ENCODE measurements around the gene CEBPE. TPM values are rescaled to one million over a fixed set of nuclear protein-coding genes. Genes with fewer than 3 reads are reported as not detected.

Gene CEBPE
- total RNA-seq, 6 experiments from 2014 or later = not detected

DNA sequence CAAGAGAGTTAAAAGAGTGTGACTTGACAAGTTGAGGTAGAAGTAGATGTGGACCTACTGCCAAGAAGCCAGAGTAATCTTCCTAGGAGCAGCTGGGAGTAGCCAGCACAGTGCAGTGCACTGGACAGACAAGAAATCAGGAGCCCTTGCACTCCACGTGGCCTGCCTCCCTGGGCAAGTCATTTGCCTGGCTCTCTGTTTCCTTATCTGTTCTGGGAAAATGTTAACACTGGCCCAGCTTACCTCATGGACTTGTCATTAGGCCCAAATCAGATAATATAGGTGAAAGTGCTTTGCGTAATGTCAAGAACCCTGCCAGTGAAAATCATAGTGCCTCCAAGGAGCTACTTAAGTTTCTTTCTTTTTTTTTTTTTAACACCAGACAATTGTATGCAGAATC is 45.2 kb upstream of the CEBPE start:
- no peaks in the 10 kb centered on the region for H3K9me3 Mint-ChIP-seq
- H3K4me1 Mint-ChIP-seq (ENCODE audit: low read depth) = peaks cover 47% of the 10 kb centered on the region
- DNase-seq = no peak
- TF ChIP-seq, protein P1, sequence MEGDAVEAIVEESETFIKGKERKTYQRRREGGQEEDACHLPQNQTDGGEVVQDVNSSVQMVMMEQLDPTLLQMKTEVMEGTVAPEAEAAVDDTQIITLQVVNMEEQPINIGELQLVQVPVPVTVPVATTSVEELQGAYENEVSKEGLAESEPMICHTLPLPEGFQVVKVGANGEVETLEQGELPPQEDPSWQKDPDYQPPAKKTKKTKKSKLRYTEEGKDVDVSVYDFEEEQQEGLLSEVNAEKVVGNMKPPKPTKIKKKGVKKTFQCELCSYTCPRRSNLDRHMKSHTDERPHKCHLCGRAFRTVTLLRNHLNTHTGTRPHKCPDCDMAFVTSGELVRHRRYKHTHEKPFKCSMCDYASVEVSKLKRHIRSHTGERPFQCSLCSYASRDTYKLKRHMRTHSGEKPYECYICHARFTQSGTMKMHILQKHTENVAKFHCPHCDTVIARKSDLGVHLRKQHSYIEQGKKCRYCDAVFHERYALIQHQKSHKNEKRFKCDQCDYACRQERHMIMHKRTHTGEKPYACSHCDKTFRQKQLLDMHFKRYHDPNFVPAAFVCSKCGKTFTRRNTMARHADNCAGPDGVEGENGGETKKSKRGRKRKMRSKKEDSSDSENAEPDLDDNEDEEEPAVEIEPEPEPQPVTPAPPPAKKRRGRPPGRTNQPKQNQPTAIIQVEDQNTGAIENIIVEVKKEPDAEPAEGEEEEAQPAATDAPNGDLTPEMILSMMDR (IDR thresholded peaks at IDR 0.05) = no peak
- no peak overlapping the region for H3K4me3 Mint-ChIP-seq
- no peaks in the 10 kb centered on the region; the same call in 1 of the 2 replicates for H3K27me3 Mint-ChIP-seq (ENCODE audit: insufficient read depth)
- H3K27ac Mint-ChIP-seq = no peak overlapping the region
- no peaks in the 10 kb centered on the region for H3K36me3 Mint-ChIP-seq (ENCODE audit: low read depth)

DNA sequence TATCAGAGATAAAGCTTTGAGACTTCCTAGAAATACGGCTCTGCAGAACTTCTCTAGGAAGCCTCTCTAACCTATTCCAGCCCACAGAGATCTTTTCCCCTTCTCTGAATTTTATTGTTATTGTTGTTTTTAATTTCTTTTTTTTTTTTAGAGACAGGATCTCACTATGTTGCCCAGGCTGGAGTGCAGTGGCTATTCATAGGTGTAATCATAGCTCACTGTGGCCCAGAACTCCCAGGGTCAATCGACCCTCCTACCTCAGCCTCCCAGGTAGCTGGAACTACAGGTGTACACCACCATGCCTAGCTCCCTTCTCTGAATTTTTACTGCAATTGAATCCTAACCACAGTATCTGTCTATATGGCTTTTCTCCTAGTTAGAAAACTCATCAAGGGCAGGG is 44.8 kb upstream of the CEBPE start:
- TF ChIP-seq, protein P1 (IDR thresholded peaks at IDR 0.05) = no peak
- Mint-ChIP-seq H3K9me3 (no peaks in the 10 kb centered on the region), H3K27ac (no peak overlapping the region)

DNA sequence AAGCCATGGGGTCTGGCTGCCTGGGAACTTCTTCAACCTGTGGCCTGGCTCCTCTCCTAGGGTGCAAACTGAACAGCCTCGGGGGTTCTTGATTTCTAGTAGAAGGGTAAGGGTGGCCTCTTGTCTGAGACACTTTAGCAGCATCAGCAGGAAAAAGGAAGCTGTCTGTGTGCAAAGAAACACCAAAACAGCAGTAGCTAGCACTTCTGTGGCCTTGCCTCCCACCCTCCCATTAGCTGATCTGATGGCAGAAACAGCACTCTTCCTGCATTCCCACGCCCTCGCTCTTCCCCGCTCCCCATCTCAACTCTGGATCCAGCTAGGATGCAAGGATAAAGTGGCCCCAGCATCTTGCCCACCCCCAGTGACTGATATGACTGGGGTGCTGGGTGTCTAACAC is 43.7 kb upstream of the CEBPE start:
- Mint-ChIP-seq H3K27me3 (ENCODE audit: insufficient read depth) (no peaks in the 10 kb centered on the region; the same call in 1 of the 2 replicates), H3K4me1 (ENCODE audit: low read depth) (peaks cover 44% of the 10 kb centered on the region), H3K9me3 (no peaks in the 10 kb centered on the region), H3K27ac (no peak overlapping the region), H3K4me3 (no peak overlapping the region), H3K36me3 (ENCODE audit: low read depth) (no peaks in the 10 kb centered on the region)
- DNase-seq = no peak
- TF ChIP-seq, protein P1 (IDR thresholded peaks at IDR 0.05) = no peak

More for the DNA sequence above, 44.8 kb upstream of the CEBPE start:
- H3K27me3 Mint-ChIP-seq (ENCODE audit: insufficient read depth) = no peaks in the 10 kb centered on the region; the same call in 1 of the 2 replicates
- H3K36me3 Mint-ChIP-seq (ENCODE audit: low read depth) = no peaks in the 10 kb centered on the region
- H3K4me1 Mint-ChIP-seq (ENCODE audit: low read depth) = peaks cover 51% of the 10 kb centered on the region
- no peak overlapping the region for H3K4me3 Mint-ChIP-seq
- DNase-seq = no peak

DNA sequence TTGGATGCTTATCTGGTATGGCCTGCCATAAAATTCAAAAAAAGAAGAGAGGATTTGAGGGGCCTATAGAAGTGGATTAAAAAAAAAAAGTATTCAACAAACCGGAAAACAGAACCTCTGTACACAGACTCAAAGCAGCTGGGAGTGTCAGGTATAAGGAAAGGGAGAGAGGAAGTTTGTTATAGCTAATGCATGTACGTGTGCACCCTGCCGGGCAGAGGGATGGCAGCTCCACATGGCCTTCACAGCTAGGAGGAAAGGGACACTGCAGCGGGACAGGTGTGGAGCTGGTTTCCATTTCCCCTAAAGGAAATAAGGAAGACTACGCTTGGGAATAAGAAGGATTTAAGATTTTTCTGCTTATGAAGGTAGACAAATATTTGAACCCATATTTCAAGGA is 43.0 kb upstream of the CEBPE start:
- TF ChIP-seq, protein P1 (IDR thresholded peaks at IDR 0.05) = no peak
- Mint-ChIP-seq H3K27ac (no peak overlapping the region), H3K4me1 (ENCODE audit: low read depth) (peaks cover 36% of the 10 kb centered on the region), H3K9me3 (no peaks in the 10 kb centered on the region), H3K27me3 (ENCODE audit: insufficient read depth) (no peaks in the 10 kb centered on the region; the same call in 1 of the 2 replicates), H3K36me3 (ENCODE audit: low read depth) (no peaks in the 10 kb centered on the region), H3K4me3 (no peak overlapping the region)
- DNase-seq = no peak

DNA sequence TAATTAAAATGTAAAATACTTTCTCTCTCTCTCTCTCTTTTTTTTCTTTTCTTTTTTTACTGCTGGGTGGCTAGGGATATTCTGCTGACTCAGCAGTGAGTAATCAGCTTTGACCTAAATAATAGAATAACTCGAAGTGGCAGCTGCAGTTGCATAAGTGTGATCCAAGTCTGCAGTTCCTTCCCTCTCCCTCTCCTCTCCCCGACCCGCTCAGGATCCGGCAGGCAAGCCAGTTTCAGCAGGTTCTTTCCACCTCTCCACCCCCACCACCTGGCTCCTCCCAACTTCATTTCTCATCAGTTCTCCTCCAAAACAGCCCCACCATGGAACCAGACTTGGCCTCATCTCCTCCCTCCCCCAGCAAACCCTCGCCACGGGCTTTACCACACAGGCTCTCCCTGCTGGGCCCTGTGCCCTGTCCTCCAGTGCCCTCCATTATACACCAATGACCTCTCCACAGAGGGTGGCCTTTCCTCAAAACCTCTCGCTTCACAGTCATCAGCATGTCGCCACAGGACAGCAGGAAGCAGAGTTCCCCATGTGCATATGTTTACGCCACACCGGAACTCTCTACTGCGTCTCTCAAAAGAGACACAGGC is 42.0 kb upstream of the CEBPE start:
- TF ChIP-seq, protein P1 (IDR thresholded peaks at IDR 0.05) = no peak
- peak overlapping the region; percentile 17 for H3K27ac Mint-ChIP-seq

More for the DNA sequence above, 42.0 kb upstream of the CEBPE start:
- peaks cover 32% of the 10 kb centered on the region for H3K4me1 Mint-ChIP-seq (ENCODE audit: low read depth)
- no peaks in the 10 kb centered on the region; the same call in 1 of the 2 replicates for H3K27me3 Mint-ChIP-seq (ENCODE audit: insufficient read depth)
- peak; percentile 81 for DNase-seq
- peak overlapping the region; percentile 34; the same call in 1 of the 2 replicates for H3K4me3 Mint-ChIP-seq
- no peaks in the 10 kb centered on the region for H3K36me3 Mint-ChIP-seq (ENCODE audit: low read depth)
- no peaks in the 10 kb centered on the region for H3K9me3 Mint-ChIP-seq

All from HFFc6 (cell line).